Peyer's patch (tissue), 4 donors: ENCODE results near the gene TMEM109. TPM values are rescaled to one million over a fixed set of nuclear protein-coding genes. Genes with fewer than 3 reads are reported as not detected.

Source experiments
- DNase-seq, 3 donors: peaks; one replicate each; pipeline ENCODE4 v3.0.0-alpha.2; 2017 to 2019
- H3K27ac ChIP-seq, 4 donors: fragments of 200-600 bp; sonication (generic); one replicate each; pipeline ENCODE4 v1.5.1; 2016 to 2019
- H3K27me3 ChIP-seq, 2 donors: fragments of 200-600 bp; sonication (generic); one replicate each; pipeline ENCODE4 v1.5.1; 2019
- H3K36me3 ChIP-seq, 3 donors: fragments of 200-600 bp; sonication (generic); one replicate each; pipeline ENCODE4 v1.5.1; 2016 to 2019
- H3K4me1 ChIP-seq, 4 donors: fragments of 200-600 bp; sonication (generic); one replicate each; pipeline ENCODE4 v1.5.1; 2016 to 2019
- H3K4me3 ChIP-seq, 4 donors: fragments of 200-600 bp; sonication (generic); 1 replicate in 3 of 4; 2 replicates in 1 of 4; pipeline ENCODE4 v1.5.1; 2016 to 2019; ENCODE audit warnings: mild to moderate bottlenecking in 1 of 4
- H3K9me3 ChIP-seq, 4 donors: fragments of 200-600 bp; sonication (generic); one replicate each; pipeline ENCODE4 v1.5.1; 2016 to 2019; ENCODE audit warnings: mild to moderate bottlenecking in 1 of 4
- CTCF ChIP-seq, 6 experiments: fragments of 450-650 bp in 4 of 6; fragments of 200-600 bp in 2 of 6; sonication (generic) in 1 of 6; IDR thresholded peaks; one replicate each; pipeline ENCODE4 v1.5.1; 2017 to 2019; ENCODE audit warnings: antibody characterized with exemption in 6 of 6, mild to moderate bottlenecking in 3 of 6, moderate library complexity in 1 of 6
- POLR2A ChIP-seq, 2 donors: fragments of 450-650 bp; IDR thresholded peaks; one replicate each; pipeline ENCODE4 v1.5.1; 2017; ENCODE audit warnings: antibody characterized with exemption in 2 of 2, mild to moderate bottlenecking in 2 of 2, moderate library complexity in 2 of 2
- total RNA-seq, 4 donors: library from RNA; depleted of rRNA; stranded (reverse); fragments of >200 nt; gene quantifications; one replicate each; pipeline ENCODE4 v1.1.0, GENCODE V29; 2016

TMEM109 gene
- total RNA-seq, 4 donors from 2014 or later, result 26.3 to 40.5 (median 36.6) TPM

- Histone ChIP-seq H3K4me3 (no peak overlapping the region), H3K27me3 (no peaks in the 10 kb centered on the region), H3K4me1 (no peaks in the 10 kb centered on the region), H3K27ac (no peak overlapping the region), H3K36me3 (no peaks in the 10 kb centered on the region), H3K9me3 (no peaks in the 10 kb centered on the region)
- DNase-seq, result peak in 1 of 3 donors; percentile 6
- TF ChIP-seq CTCF (IDR thresholded peaks at IDR 0.05) (no peak), POLR2A (IDR thresholded peaks at IDR 0.05) (no peak)
Measured at GRCh38 chr11:60960405-60960804, 46.4 kb downstream of the TMEM109 start.

GRCh38 chr11:60964801-60965200 lies 50.8 kb downstream of the TMEM109 start:
- Histone ChIP-seq H3K27me3 (no peaks in the 10 kb centered on the region), H3K36me3 (no peaks in the 10 kb centered on the region), H3K27ac (no peak overlapping the region), H3K4me3 (no peak overlapping the region), H3K9me3 (no peaks in the 10 kb centered on the region), H3K4me1 (no peaks in the 10 kb centered on the region)
- DNase-seq, result peak in 1 of 3 donors; percentile 17
- TF ChIP-seq POLR2A (IDR thresholded peaks at IDR 0.05) (no peak), CTCF (IDR thresholded peaks at IDR 0.05) (no peak)

- DNase-seq, result no peak
- TF ChIP-seq POLR2A (IDR thresholded peaks at IDR 0.05) (no peak), CTCF (IDR thresholded peaks at IDR 0.05) (no peak)
Measured at GRCh38 chr11:60966890-60967289, 52.9 kb downstream of the TMEM109 start.

GRCh38 chr11:60968223-60968622 lies 54.3 kb downstream of the TMEM109 start:
- no peak for TF ChIP-seq POLR2A (IDR thresholded peaks at IDR 0.05)
- no peak for TF ChIP-seq CTCF (IDR thresholded peaks at IDR 0.05)
- no peaks in the 10 kb centered on the region for H3K9me3 ChIP-seq
- no peak overlapping the region for H3K4me3 ChIP-seq
- H3K4me1 ChIP-seq, result peaks cover 0 to 9% (median 4%) of the 10 kb centered on the region in 4 donors
- no peak for DNase-seq
- H3K36me3 ChIP-seq, result no peaks in the 10 kb centered on the region
- H3K27me3 ChIP-seq, result no peaks in the 10 kb centered on the region
- no peak overlapping the region for H3K27ac ChIP-seq

More at GRCh38 chr11:60966890-60967289, 52.9 kb downstream of the TMEM109 start:
- no peak overlapping the region for H3K4me3 ChIP-seq
- no peaks in the 10 kb centered on the region for H3K27me3 ChIP-seq
- no peaks in the 10 kb centered on the region for H3K36me3 ChIP-seq
- H3K9me3 ChIP-seq, result no peaks in the 10 kb centered on the region
- H3K27ac ChIP-seq, result no peak overlapping the region
- H3K4me1 ChIP-seq, result peaks cover 0 to 9% (median 4%) of the 10 kb centered on the region in 4 donors

GRCh38 chr11:60970369-60970774 lies 56.4 kb downstream of the TMEM109 start:
- Histone ChIP-seq H3K9me3 (no peaks in the 10 kb centered on the region), H3K4me3 (no peak overlapping the region), H3K27ac (peak overlapping the region in 1 of 4 donors; percentile 69), H3K36me3 (no peaks in the 10 kb centered on the region), H3K4me1 (peaks cover 0 to 9% (median 4%) of the 10 kb centered on the region in 4 donors), H3K27me3 (no peaks in the 10 kb centered on the region)
- DNase-seq, result peak; percentile 78 to 89 (median 84)
- TF ChIP-seq CTCF (IDR thresholded peaks at IDR 0.05) (peak; percentile 86 to 89 (median 88)), POLR2A (IDR thresholded peaks at IDR 0.05) (no peak)

- Histone ChIP-seq H3K27ac (peak overlapping the region in 1 of 4 donors; percentile 69), H3K4me3 (peak overlapping the region in 1 of 4 donors; percentile 40), H3K27me3 (no peaks in the 10 kb centered on the region), H3K9me3 (no peaks in the 10 kb centered on the region), H3K4me1 (peaks cover 0 to 9% (median 4%) of the 10 kb centered on the region in 4 donors), H3K36me3 (no peaks in the 10 kb centered on the region)
- TF ChIP-seq CTCF (IDR thresholded peaks at IDR 0.05) (no peak), POLR2A (IDR thresholded peaks at IDR 0.05) (no peak)
- no peak for DNase-seq
Measured at GRCh38 chr11:60970890-60971289, 56.9 kb downstream of the TMEM109 start.
